ENCODE data around the gene INO80B. TPM values are rescaled to one million over a fixed set of nuclear protein-coding genes. Genes with fewer than 3 reads are reported as not detected.
A peak's percentile ranks its signal among the peaks of the same experiment; 100 is the strongest.

INO80B gene
- total and polyA plus RNA-seq, 10 donors = 9.0 to 50.3 (median 33.4) TPM

- intact Hi-C loops (cut with DNase I; ENCODE audit: low total_unique reads) = no loop called here
- Histone ChIP-seq H3K4me3 (no peak overlapping the region), H3K27ac (no peak overlapping the region), H3K4me1 (peaks cover 0 to 11% (median 0%) of the 10 kb centered on the region in 6 donors), H3K36me3 (peaks cover 5 to 100% (median 63%) of the 10 kb centered on the region in 6 donors), H3K27me3 (replicated peaks in 1 of 7) (no peaks in the 10 kb centered on the region), H3K9me3 (no peaks in the 10 kb centered on the region)
- no peak for TF ChIP-seq POLR2AphosphoS5 (IDR thresholded peaks at IDR 0.05)
- TF ChIP-seq CTCF (IDR thresholded peaks at IDR 0.05 in 8 of 11, conservative IDR thresholded peaks at IDR 0.05 in 3 of 11) = no peak
- no peak for TF ChIP-seq POLR2A (IDR thresholded peaks at IDR 0.05)
- 86 to 98% (median 94%) methylated on average over 8 to 9 of the region's 9 CpGs for WGBS, 5 donors
- peak; percentile 51 for DNase-seq
These were observed 35.0 kb downstream of the INO80B start for GRCh38 chr2:74489906-74490305.

GRCh38 chr2:74491648-74492544 lies 37.0 kb downstream of the INO80B start:
- WGBS, 5 donors = 93 to 96% (median 95%) methylated on average over 12 of the region's 12 CpGs
- peaks cover 5 to 80% (median 55%) of the 10 kb centered on the region in 6 donors for H3K36me3 ChIP-seq

GRCh38 chr2:74493546-74493945 lies 38.7 kb downstream of the INO80B start:
- Histone ChIP-seq H3K4me1 (peaks cover 11 to 15% (median 13%) of the 10 kb centered on the region in 6 donors), H3K27ac (no peak overlapping the region), H3K9me3 (no peaks in the 10 kb centered on the region), H3K27me3 (replicated peaks in 1 of 7) (peaks cover 0 to 19% (median 15%) of the 10 kb centered on the region in 7 donors), H3K4me3 (no peak overlapping the region), H3K36me3 (peaks cover 5 to 63% (median 46%) of the 10 kb centered on the region in 6 donors)
- intact Hi-C loops (cut with DNase I; ENCODE audit: low total_unique reads) = no loop called here
- TF ChIP-seq POLR2AphosphoS5 (IDR thresholded peaks at IDR 0.05) (no peak), POLR2A (IDR thresholded peaks at IDR 0.05) (no peak), CTCF (IDR thresholded peaks at IDR 0.05 in 8 of 11, conservative IDR thresholded peaks at IDR 0.05 in 3 of 11) (no peak)
- no peak for DNase-seq
- WGBS, 5 donors = 88 to 98% (median 91%) methylated on average over 3 of the region's 3 CpGs

More at GRCh38 chr2:74491648-74492544, 37.0 kb downstream of the INO80B start:
- DNase-seq = peak; percentile 56
- no peaks in the 10 kb centered on the region for H3K9me3 ChIP-seq
- intact Hi-C loops (cut with DNase I; ENCODE audit: low total_unique reads) = no loop called here
- H3K27me3 ChIP-seq (replicated peaks in 1 of 7) = peaks cover 0 to 3% (median 0%) of the 10 kb centered on the region in 7 donors
- H3K4me3 ChIP-seq = no peak overlapping the region
- no peak overlapping the region for H3K27ac ChIP-seq
- H3K4me1 ChIP-seq = peaks cover 0 to 4% (median 0%) of the 10 kb centered on the region in 6 donors
- no peak for TF ChIP-seq POLR2A (IDR thresholded peaks at IDR 0.05)
- TF ChIP-seq POLR2AphosphoS5 (IDR thresholded peaks at IDR 0.05) = no peak
- TF ChIP-seq CTCF (IDR thresholded peaks at IDR 0.05 in 8 of 11, conservative IDR thresholded peaks at IDR 0.05 in 3 of 11) = no peak

- Histone ChIP-seq H3K4me3 (no peak overlapping the region), H3K36me3 (peaks cover 5 to 44% (median 38%) of the 10 kb centered on the region in 6 donors), H3K27ac (no peak overlapping the region), H3K27me3 (replicated peaks in 1 of 7) (peaks cover 9 to 38% (median 34%) of the 10 kb centered on the region in 7 donors), H3K9me3 (no peaks in the 10 kb centered on the region), H3K4me1 (peaks cover 24 to 34% (median 29%) of the 10 kb centered on the region in 6 donors)
- 87 to 94% (median 93%) methylated on average over 1 of the region's 1 CpG for WGBS, 5 donors
- intact Hi-C loops (cut with DNase I; ENCODE audit: low total_unique reads) = no loop called here
- no peak for DNase-seq
- TF ChIP-seq POLR2A (IDR thresholded peaks at IDR 0.05) = no peak
- TF ChIP-seq CTCF (IDR thresholded peaks at IDR 0.05 in 8 of 11, conservative IDR thresholded peaks at IDR 0.05 in 3 of 11) = no peak
- no peak for TF ChIP-seq POLR2AphosphoS5 (IDR thresholded peaks at IDR 0.05)
These were observed 40.6 kb downstream of the INO80B start for GRCh38 chr2:74495440-74495839.
